ENCODE measurements around the gene ALDOA.

DNA sequence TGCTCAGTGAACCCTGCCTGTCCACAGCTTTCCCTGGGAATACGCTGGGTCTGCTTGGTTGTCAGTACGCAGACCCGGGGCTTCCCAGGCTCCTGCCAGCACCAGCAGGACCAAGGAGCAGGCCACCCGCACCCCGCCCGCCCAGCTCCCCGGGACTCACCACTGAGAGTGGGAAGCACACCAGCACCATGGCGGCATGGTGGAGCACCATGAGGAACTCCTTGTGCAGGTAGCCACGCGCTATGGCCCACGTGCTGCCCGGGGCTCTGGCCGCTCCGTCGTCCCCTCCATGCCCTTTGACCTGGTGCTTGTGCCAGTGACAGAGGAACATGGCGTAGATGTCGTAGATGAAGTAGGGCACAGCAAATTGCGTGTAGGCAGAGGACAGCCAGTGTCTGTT lies 39.1 kb upstream of the ALDOA start:
- TF ChIP-seq, protein P1, sequence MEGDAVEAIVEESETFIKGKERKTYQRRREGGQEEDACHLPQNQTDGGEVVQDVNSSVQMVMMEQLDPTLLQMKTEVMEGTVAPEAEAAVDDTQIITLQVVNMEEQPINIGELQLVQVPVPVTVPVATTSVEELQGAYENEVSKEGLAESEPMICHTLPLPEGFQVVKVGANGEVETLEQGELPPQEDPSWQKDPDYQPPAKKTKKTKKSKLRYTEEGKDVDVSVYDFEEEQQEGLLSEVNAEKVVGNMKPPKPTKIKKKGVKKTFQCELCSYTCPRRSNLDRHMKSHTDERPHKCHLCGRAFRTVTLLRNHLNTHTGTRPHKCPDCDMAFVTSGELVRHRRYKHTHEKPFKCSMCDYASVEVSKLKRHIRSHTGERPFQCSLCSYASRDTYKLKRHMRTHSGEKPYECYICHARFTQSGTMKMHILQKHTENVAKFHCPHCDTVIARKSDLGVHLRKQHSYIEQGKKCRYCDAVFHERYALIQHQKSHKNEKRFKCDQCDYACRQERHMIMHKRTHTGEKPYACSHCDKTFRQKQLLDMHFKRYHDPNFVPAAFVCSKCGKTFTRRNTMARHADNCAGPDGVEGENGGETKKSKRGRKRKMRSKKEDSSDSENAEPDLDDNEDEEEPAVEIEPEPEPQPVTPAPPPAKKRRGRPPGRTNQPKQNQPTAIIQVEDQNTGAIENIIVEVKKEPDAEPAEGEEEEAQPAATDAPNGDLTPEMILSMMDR (IDR thresholded peaks at IDR 0.05), result no peak
- TF ChIP-seq POLR2A (IDR thresholded peaks at IDR 0.05) (no peak), POLR2AphosphoS5 (IDR thresholded peaks at IDR 0.05) (no peak)
